Spleen (tissue), 7 donors: ENCODE measurements around the gene CELA2B.

Experiments used
- POLR2A ChIP-seq, 3 donors: fragments of 450-650 bp; IDR thresholded peaks; one replicate each; pipeline ENCODE4 v1.5.1; 2017; ENCODE audit warnings: antibody characterized with exemption in 3 of 3, mild to moderate bottlenecking in 1 of 3
- TF ChIP-seq, protein P1 (sequence below), 11 experiments: fragments of 200-600 bp in 7 of 11; fragments of 450-650 bp in 4 of 11; sonication (generic) in 4 of 11; IDR thresholded peaks in 8 of 11; conservative IDR thresholded peaks in 3 of 11; 1 replicate in 7 of 11; 2 replicates in 4 of 11; pipeline versions ENCODE4 v1.4.0 to v1.8.0; 2016 to 2021; ENCODE audit warnings: antibody characterized with exemption in 11 of 11, inconsistent platforms in 4 of 11, mild to moderate bottlenecking in 1 of 11
- donor health status: DM: no; HTN: no; CAD: no; lungs with moderate emphysema.
- donor health status: DM: no; HTN: no; CAD: no.
- donor health status: DM: no; HTN: no; CAD: no.

DNA sequence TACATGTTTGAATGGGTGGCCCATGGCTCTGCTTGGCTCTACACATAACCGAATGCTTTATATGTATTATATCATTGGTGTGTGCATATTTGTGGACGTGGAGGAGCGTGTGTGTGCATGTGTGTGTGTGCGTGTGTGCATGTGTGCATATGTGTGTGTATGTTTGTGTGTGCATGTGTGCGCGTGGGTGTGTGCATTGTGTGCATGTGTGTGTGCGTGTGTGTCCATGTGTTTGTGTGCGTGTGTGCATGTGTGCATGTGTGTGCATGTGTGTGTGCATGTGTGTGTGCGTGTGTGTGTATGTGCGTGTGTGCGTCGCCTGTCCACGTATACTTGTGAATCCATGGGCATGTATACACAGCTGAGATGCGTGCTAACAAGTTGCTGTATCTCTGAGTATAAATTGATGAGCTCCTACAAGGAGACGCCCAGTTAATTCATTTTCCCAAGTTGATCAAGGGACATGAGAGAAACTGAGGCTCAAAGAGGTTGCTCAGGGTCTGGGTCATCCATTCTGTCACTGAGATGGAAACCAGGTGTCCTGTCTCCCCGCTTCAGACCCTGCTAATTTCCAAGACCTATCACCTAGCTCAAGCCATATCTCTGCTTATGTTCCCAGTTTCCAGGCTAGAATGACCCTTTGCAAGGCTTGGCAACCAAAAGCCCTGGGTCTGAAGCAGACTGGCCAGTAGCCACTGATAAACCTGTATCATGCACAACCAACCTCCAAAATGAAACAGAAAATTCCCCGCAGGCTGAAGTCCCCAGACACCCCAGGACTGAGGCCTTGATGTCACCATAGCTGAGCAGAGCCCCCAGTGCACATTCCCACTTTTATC, 40.4 kb upstream of the CELA2B start:
- TF ChIP-seq, protein P1, sequence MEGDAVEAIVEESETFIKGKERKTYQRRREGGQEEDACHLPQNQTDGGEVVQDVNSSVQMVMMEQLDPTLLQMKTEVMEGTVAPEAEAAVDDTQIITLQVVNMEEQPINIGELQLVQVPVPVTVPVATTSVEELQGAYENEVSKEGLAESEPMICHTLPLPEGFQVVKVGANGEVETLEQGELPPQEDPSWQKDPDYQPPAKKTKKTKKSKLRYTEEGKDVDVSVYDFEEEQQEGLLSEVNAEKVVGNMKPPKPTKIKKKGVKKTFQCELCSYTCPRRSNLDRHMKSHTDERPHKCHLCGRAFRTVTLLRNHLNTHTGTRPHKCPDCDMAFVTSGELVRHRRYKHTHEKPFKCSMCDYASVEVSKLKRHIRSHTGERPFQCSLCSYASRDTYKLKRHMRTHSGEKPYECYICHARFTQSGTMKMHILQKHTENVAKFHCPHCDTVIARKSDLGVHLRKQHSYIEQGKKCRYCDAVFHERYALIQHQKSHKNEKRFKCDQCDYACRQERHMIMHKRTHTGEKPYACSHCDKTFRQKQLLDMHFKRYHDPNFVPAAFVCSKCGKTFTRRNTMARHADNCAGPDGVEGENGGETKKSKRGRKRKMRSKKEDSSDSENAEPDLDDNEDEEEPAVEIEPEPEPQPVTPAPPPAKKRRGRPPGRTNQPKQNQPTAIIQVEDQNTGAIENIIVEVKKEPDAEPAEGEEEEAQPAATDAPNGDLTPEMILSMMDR (IDR thresholded peaks at IDR 0.05 in 8 of 11, conservative IDR thresholded peaks at IDR 0.05 in 3 of 11), result no peak
- TF ChIP-seq POLR2A (IDR thresholded peaks at IDR 0.05), result no peak
